GM19193 (cell line): ENCODE results near the gene ITLN2.

Source experiments
- POLR2A ChIP-seq: IDR thresholded peaks from 4 replicates; pipeline ENCODE4 v1.6.1; 2011; ENCODE audit not compliant: insufficient read depth, insufficient read length; ENCODE audit errors: extremely low read depth

ITLN2 gene

GRCh38 chr1:160954158-160955104, at the start of gene ITLN2:
Gene ITLN2 (minus strand): TSS chr1:160954809. CDS start chr1:160954741, 68 bp downstream.
- no peak for TF ChIP-seq POLR2A

GRCh38 chr1:161001525-161001924, 46.9 kb upstream of the ITLN2 start:
- TF ChIP-seq POLR2A, result no peak

GRCh38 chr1:161000736-161001480, 46.3 kb upstream of the ITLN2 start:
- no peak for TF ChIP-seq POLR2A

- TF ChIP-seq POLR2A, result no peak
Measured at GRCh38 chr1:160999376-160999775, 44.8 kb upstream of the ITLN2 start.

- TF ChIP-seq POLR2A, result no peak
Measured at GRCh38 chr1:160997323-160998038, 42.9 kb upstream of the ITLN2 start.

- TF ChIP-seq POLR2A, result no peak
Measured at GRCh38 chr1:160996178-160996577, 41.6 kb upstream of the ITLN2 start.

GRCh38 chr1:160993544-160994193, 39.1 kb upstream of the ITLN2 start:
- no peak for TF ChIP-seq POLR2A

- no peak for TF ChIP-seq POLR2A
Measured at GRCh38 chr1:160987359-160988050, 32.9 kb upstream of the ITLN2 start.

- no peak for TF ChIP-seq POLR2A
Measured at GRCh38 chr1:160985723-160986122, 31.1 kb upstream of the ITLN2 start.

- TF ChIP-seq POLR2A, result no peak
Measured at GRCh38 chr1:160981584-160982411, 27.2 kb upstream of the ITLN2 start.

- TF ChIP-seq POLR2A, result no peak
Measured at GRCh38 chr1:160979286-160979685, 24.7 kb upstream of the ITLN2 start.

- TF ChIP-seq POLR2A, result no peak
Measured at GRCh38 chr1:160978510-160978927, 23.9 kb upstream of the ITLN2 start.

GRCh38 chr1:160975026-160975425, 20.4 kb upstream of the ITLN2 start:
- no peak for TF ChIP-seq POLR2A
